GM21367 (cell line): Measurements from ENCODE around the gene RRBP1.

ENCODE experiments used
- ATAC-seq: cut with Tn5 transposase; IDR thresholded peaks from one replicate; pipeline ENCODE4 v1.9.1; 2021; ENCODE audit not compliant: unreplicated experiment

The RRBP1 gene

GRCh38 chr20:17624070-17624469 lies 58.0 kb downstream of the RRBP1 start:
- ATAC-seq = no peak

- no peak for ATAC-seq
Measured at GRCh38 chr20:17622851-17623508, 59.1 kb downstream of the RRBP1 start.

- no peak for ATAC-seq
Measured at GRCh38 chr20:17622086-17622850, 59.8 kb downstream of the RRBP1 start.

GRCh38 chr20:17621229-17621968 lies 60.6 kb downstream of the RRBP1 start:
- no peak for ATAC-seq

GRCh38 chr20:17620371-17621228 lies 61.4 kb downstream of the RRBP1 start:
- ATAC-seq = no peak

- ATAC-seq = no peak
Measured at GRCh38 chr20:17619351-17620093, 62.5 kb downstream of the RRBP1 start.

- no peak for ATAC-seq
Measured at GRCh38 chr20:17618673-17619013, 63.4 kb downstream of the RRBP1 start.

GRCh38 chr20:17617868-17618672 lies 64.0 kb downstream of the RRBP1 start:
- ATAC-seq = no peak

GRCh38 chr20:17617212-17617867 lies 64.7 kb downstream of the RRBP1 start:
- no peak for ATAC-seq

GRCh38 chr20:17616480-17617211 lies 65.4 kb downstream of the RRBP1 start:
- no peak for ATAC-seq

- no peak for ATAC-seq
Measured at GRCh38 chr20:17615645-17616479, 66.2 kb downstream of the RRBP1 start.

- ATAC-seq = no peak
Measured at GRCh38 chr20:17614812-17615644, 67.0 kb downstream of the RRBP1 start.

- no peak for ATAC-seq
Measured at GRCh38 chr20:17614176-17614811, 67.7 kb downstream of the RRBP1 start.

- ATAC-seq = no peak
Measured at GRCh38 chr20:17613328-17614175, 68.5 kb downstream of the RRBP1 start.

GRCh38 chr20:17612992-17613327 lies 69.1 kb downstream of the RRBP1 start:
- ATAC-seq = no peak
